ENCODE data around the gene VAMP5.
"Not testable (repeated sequence)": the region's sequence is repeated elsewhere in the genome, so short reads cannot be mapped to it uniquely, and the experiment has no call there.

VAMP5 gene

DNA sequence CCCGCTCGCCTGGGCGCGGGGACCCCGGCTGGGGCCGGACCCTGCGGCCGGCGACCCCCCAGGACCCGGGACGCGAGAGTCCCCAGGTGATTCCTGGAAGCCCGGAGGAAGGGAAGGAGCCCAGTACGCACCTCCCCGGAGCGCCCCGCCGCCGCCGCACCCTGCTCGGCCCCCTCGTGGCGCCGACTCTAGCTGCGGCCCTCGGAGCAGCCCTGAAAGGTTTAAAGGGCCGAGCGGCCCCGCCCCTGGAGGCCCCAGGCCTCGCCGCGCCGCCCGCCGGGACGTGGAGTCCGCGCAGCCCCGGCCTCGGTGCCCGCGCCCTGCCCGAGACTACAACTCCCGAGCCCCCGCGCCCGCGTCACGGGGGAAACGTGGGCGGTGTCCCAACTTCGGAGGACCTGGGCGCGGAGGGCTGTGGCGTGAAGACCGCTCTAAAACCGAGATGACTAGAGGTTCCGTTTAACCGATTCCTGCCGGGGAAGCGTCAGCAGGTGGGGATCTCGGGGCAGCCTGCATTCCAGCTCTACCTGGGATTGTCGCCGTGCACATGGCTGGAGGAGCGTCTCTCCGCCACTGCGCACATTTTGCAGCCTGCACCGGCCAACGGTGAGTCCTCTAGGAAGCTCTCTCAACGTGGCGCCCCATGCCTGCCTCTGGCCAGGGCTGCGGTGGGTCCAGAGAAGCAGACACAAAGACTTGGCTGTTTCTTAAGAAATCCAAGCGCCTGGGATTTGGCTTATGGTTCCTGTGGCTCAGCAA lies 18.4 kb downstream of the VAMP5 start, which contains the start of gene TMEM150A:
TSS of gene TMEM150A (minus strand) at position 223 of the 759 bp plus-strand sequence. CDS start 750 bp downstream, outside the sequence.
- DNase-seq, result peak; percentile 91

GRCh38 chr2:85604133-85604444 lies 19.9 kb downstream of the VAMP5 start:
- not testable (repeated sequence) for DNase-seq

DNA sequence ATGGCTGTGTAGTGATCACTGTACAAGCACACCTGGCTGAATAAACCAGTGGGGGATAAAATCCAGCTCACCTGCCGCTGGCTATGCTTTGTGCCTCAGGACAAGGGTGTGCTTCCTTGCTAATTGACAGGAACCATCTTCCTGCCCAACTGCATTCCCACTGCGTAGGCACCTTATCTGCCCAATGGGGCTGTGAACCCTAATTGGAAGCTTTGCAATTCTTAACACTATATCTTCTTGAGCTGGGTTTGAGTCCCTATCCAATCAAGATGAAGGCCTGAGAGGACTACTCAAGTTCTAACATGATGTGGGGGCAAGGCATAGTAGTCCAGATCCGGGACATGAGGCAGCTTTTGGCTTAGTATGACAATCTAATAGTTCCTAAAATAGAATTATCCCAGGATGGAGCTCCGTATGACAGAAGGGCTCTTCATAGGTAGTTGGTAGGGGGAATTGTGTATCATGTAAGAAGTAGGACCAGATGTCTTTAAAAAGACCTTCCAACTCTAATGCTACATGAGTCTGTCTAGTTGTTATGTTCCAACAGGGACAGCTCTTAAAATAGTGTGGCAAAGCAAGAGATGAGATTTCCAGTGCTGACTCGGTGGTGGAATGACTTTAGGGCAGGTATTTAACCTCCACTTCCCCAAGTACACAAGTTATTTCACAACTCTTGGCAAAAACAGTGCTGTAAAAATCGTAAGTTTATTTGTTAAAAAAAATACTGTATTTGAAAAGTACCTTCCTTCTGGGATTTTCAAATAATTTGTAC lies 20.5 kb downstream of the VAMP5 start:
- no peak for DNase-seq

- no peak for DNase-seq
Observed at GRCh38 chr2:85605406-85606115, 21.3 kb downstream of the VAMP5 start.

- DNase-seq, result no peak
Observed at GRCh38 chr2:85606116-85606455, 21.9 kb downstream of the VAMP5 start.

GRCh38 chr2:85607268-85608215 lies 23.3 kb downstream of the VAMP5 start:
- no peak for DNase-seq

DNA sequence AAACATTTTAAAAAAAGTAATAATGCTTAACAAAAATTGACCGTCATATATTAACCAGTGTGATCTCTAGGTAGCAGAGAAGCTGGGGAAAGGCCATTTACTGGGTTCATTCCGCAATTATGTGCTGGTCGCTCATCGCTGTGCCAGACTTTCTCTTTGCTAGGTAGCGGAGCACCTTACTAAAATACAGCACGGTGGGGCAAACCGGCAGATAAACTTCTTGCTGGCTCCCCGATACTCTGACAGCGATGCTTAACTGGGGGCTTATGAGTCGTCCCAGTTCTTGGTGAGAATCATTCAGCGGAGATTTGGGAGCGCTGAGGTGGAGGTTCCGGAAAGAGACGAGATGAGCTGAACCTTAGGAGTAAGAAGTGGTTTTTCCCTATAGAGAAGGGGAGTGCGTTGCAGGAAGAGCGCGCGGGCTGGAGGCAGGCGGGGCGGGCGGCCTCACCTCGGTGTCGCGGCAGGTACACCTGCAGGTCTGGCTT lies 27.0 kb downstream of the VAMP5 start:
- DNase-seq, result no peak

DNA sequence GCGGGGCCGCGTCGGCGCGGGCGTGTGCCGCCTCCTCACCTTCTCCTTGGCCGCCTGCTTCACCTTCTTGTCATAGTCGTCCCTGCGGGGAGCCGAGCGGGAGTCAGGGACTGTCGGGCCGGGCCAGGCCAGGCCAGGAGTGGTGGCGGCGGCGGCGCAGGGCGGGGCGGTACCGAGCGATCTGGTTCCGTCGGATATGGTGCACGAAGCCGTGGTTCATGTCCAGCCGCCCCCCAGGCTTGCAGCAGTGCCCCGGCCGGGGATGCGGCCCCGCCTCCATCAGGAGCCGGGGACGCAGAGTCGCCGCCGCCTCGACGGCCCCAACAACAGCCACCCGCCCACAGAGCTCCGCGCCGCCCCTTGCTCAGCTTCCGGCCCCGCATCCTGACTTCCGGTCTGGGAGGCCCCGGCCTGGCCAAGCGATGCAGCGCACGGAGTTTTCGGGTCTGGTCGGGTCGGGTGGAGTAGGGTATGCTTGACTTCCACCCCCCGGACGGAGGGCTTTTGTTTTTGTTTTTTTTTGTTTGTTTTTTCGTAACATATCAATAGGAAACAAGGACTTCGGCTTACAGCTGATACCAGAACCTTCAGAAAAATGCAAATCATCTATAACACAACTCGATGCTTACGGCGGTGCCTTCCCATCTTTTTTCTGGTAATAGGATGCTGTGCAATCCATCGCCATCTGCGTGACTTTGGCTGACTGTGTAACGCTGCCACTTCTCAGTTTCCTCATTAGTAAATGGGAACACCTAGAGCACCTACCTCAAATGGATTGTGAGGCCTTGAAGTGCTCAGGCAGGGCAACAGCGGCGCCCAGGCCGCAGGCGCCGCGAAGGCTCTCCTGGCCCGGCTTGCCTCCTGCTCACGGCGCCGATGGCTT lies 27.7 kb downstream of the VAMP5 start, which contains the start of gene C2orf68:
TSS of gene C2orf68 (minus strand) at position 362 of the 883 bp plus-strand sequence. CDS start at position 280, 82 bp downstream.
- DNase-seq, result peak; percentile 88

GRCh38 chr2:85613717-85614515 lies 29.7 kb downstream of the VAMP5 start:
- DNase-seq, result no peak

DNA sequence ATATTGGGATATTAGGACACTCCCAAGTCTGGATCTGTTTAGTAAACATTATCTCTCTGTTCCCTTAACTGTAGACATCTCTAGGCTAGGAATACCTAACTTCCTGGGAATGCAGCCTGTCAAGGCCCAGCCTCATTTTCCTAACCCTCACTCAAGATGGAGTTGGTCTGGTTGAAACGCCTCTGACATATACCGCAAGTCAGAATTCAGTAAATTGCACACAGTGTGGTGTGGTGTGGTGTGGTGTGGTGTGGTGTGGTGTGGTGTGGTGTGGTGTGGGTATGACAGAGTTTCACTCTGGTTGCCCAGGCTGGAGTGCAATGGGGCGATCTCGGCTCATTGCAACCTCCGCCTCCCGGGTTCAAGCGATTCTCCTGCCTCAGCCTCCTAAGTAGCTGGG lies 30.5 kb downstream of the VAMP5 start:
- DNase-seq, result not testable (repeated sequence)

- no peak for DNase-seq
Observed at GRCh38 chr2:85615413-85615728, 31.1 kb downstream of the VAMP5 start.

- DNase-seq, result not testable (repeated sequence)
Observed at GRCh38 chr2:85617723-85618122, 33.5 kb downstream of the VAMP5 start.

- no peak for DNase-seq
Observed at GRCh38 chr2:85619617-85620016, 35.4 kb downstream of the VAMP5 start.

GRCh38 chr2:85621338-85621737 lies 37.1 kb downstream of the VAMP5 start:
- no peak for DNase-seq

GRCh38 chr2:85623991-85624390 lies 39.8 kb downstream of the VAMP5 start:
- DNase-seq, result no peak

- no peak for DNase-seq
Observed at GRCh38 chr2:85628658-85629057, 44.4 kb downstream of the VAMP5 start.

- no peak for DNase-seq
Observed at GRCh38 chr2:85631316-85631715, 47.1 kb downstream of the VAMP5 start.

- no peak for DNase-seq
Observed at GRCh38 chr2:85635011-85635410, 50.8 kb downstream of the VAMP5 start.

- no peak for DNase-seq
Observed at GRCh38 chr2:85635636-85636035, 51.4 kb downstream of the VAMP5 start.

GRCh38 chr2:85642725-85643124 lies 58.5 kb downstream of the VAMP5 start:
- DNase-seq, result no peak
